Neural crest cell (in vitro differentiated cells): ENCODE data around the gene KDM1B. TPM values are rescaled to one million over a fixed set of nuclear protein-coding genes. Genes with fewer than 3 reads are reported as not detected.

ENCODE experiments used
- DNase-seq: peaks from one replicate; pipeline ENCODE4 v3.0.0; 2021; ENCODE audit warnings: low read depth, mixed read lengths, low spot score
- H3K27ac Mint-ChIP-seq: one replicate; pipeline ENCODE4 v1.8.0; 2021; ENCODE audit warnings: mild to moderate bottlenecking, mixed read lengths; ENCODE audit not compliant: unreplicated experiment
- H3K27me3 Mint-ChIP-seq: 2 replicates; pipeline ENCODE4 v1.8.0; 2021; ENCODE audit warnings: low read depth, mild to moderate bottlenecking, mixed read lengths
- H3K36me3 Mint-ChIP-seq: 2 replicates; pipeline ENCODE4 v1.8.0; 2021; ENCODE audit warnings: low read depth, mild to moderate bottlenecking, mixed read lengths
- H3K4me1 Mint-ChIP-seq: 2 replicates; pipeline ENCODE4 v1.8.0; 2021; ENCODE audit warnings: mixed read lengths
- H3K4me3 Mint-ChIP-seq: one replicate; pipeline ENCODE4 v1.8.0; 2021; ENCODE audit warnings: mild to moderate bottlenecking, mixed read lengths
- H3K9me3 Mint-ChIP-seq: 2 replicates; pipeline ENCODE4 v1.8.0; 2021; ENCODE audit warnings: mixed read lengths
- CTCF ChIP-seq: fragments of 200-600 bp; sonication (generic); conservative IDR thresholded peaks from 2 replicates; pipeline ENCODE4 v1.5.0; 2021; ENCODE audit warnings: antibody characterized with exemption, mild to moderate bottlenecking
- total RNA-seq: library from RNA; stranded (reverse); gene quantifications from 2 replicates; pipeline ENCODE4 v1.2.1, GENCODE V29; 2021

The KDM1B gene
- total RNA-seq, 1 donor from 2014 or later, result 21.6 TPM

GRCh38 chr6:18237167-18237566 is 81.9 kb downstream of the KDM1B start:
- Mint-ChIP-seq H3K9me3 (peaks cover 16% of the 10 kb centered on the region), H3K4me3 (no peak overlapping the region), H3K27ac (no peak overlapping the region), H3K4me1 (peaks cover 7% of the 10 kb centered on the region), H3K36me3 (peaks cover 53% of the 10 kb centered on the region), H3K27me3 (no peaks in the 10 kb centered on the region)
- no peak for TF ChIP-seq CTCF
- DNase-seq, result no peak

- peaks cover 12% of the 10 kb centered on the region for H3K4me1 Mint-ChIP-seq
- H3K4me3 Mint-ChIP-seq, result no peak overlapping the region
- H3K27ac Mint-ChIP-seq, result no peak overlapping the region
- peaks cover 38% of the 10 kb centered on the region for H3K36me3 Mint-ChIP-seq
- no peaks in the 10 kb centered on the region for H3K27me3 Mint-ChIP-seq
- TF ChIP-seq CTCF, result no peak
- no peaks in the 10 kb centered on the region for H3K9me3 Mint-ChIP-seq
- no peak for DNase-seq
Observed at GRCh38 chr6:18240230-18240629, 85.0 kb downstream of the KDM1B start.

GRCh38 chr6:18241208-18242038 is 86.2 kb downstream of the KDM1B start:
- no peak for DNase-seq
- Mint-ChIP-seq H3K4me1 (peaks cover 12% of the 10 kb centered on the region), H3K27ac (no peak overlapping the region), H3K27me3 (no peaks in the 10 kb centered on the region), H3K36me3 (peaks cover 32% of the 10 kb centered on the region), H3K4me3 (no peak overlapping the region), H3K9me3 (no peaks in the 10 kb centered on the region)
- TF ChIP-seq CTCF, result no peak

GRCh38 chr6:18242062-18242851 is 87.0 kb downstream of the KDM1B start:
- no peak for DNase-seq
- Mint-ChIP-seq H3K36me3 (peaks cover 32% of the 10 kb centered on the region), H3K4me1 (peaks cover 12% of the 10 kb centered on the region), H3K9me3 (no peaks in the 10 kb centered on the region), H3K27ac (no peak overlapping the region), H3K27me3 (no peaks in the 10 kb centered on the region), H3K4me3 (no peak overlapping the region)
- no peak for TF ChIP-seq CTCF

GRCh38 chr6:18243302-18243893 is 88.2 kb downstream of the KDM1B start:
- DNase-seq, result no peak
- TF ChIP-seq CTCF, result no peak
- H3K27me3 Mint-ChIP-seq, result no peaks in the 10 kb centered on the region
- H3K4me3 Mint-ChIP-seq, result no peak overlapping the region
- H3K36me3 Mint-ChIP-seq, result peaks cover 30% of the 10 kb centered on the region
- peaks cover 12% of the 10 kb centered on the region for H3K4me1 Mint-ChIP-seq
- H3K9me3 Mint-ChIP-seq, result no peaks in the 10 kb centered on the region
- H3K27ac Mint-ChIP-seq, result no peak overlapping the region
